Measurements from ENCODE around the gene AQP1.

The AQP1 gene

GRCh38 chr7:30971440-30971839 is 59.8 kb downstream of the AQP1 start:
- no peaks in the 10 kb centered on the region for H3K36me3 Mint-ChIP-seq (ENCODE audit: low read depth)
- H3K4me3 Mint-ChIP-seq, result no peak overlapping the region
- no peak overlapping the region for H3K27ac Mint-ChIP-seq
- no peak for TF ChIP-seq CTCF (IDR thresholded peaks at IDR 0.05; ENCODE audit: unreplicated experiment in 3 of 3)
- no peaks in the 10 kb centered on the region for H3K9me3 Mint-ChIP-seq
- peaks cover 49% of the 10 kb centered on the region for H3K27me3 Mint-ChIP-seq (ENCODE audit: low read depth)
- no peaks in the 10 kb centered on the region for H3K4me1 Mint-ChIP-seq

GRCh38 chr7:30971840-30972563 is 60.3 kb downstream of the AQP1 start:
- peaks cover 46% of the 10 kb centered on the region for H3K27me3 Mint-ChIP-seq (ENCODE audit: low read depth)
- TF ChIP-seq CTCF (IDR thresholded peaks at IDR 0.05; ENCODE audit: unreplicated experiment in 3 of 3), result no peak
- no peaks in the 10 kb centered on the region for H3K4me1 Mint-ChIP-seq
- H3K36me3 Mint-ChIP-seq (ENCODE audit: low read depth), result no peaks in the 10 kb centered on the region
- no peak overlapping the region for H3K4me3 Mint-ChIP-seq
- no peak overlapping the region for H3K27ac Mint-ChIP-seq
- H3K9me3 Mint-ChIP-seq, result no peaks in the 10 kb centered on the region

- no peak overlapping the region for H3K4me3 Mint-ChIP-seq
Measured at GRCh38 chr7:30973292-30973691, 61.6 kb downstream of the AQP1 start.

GRCh38 chr7:30973791-30974604 is 62.3 kb downstream of the AQP1 start:
- H3K9me3 Mint-ChIP-seq, result no peaks in the 10 kb centered on the region
- no peak for TF ChIP-seq CTCF (IDR thresholded peaks at IDR 0.05; ENCODE audit: unreplicated experiment in 3 of 3)
- H3K4me1 Mint-ChIP-seq, result no peaks in the 10 kb centered on the region
- no peaks in the 10 kb centered on the region for H3K36me3 Mint-ChIP-seq (ENCODE audit: low read depth)
- H3K4me3 Mint-ChIP-seq, result no peak overlapping the region
- H3K27ac Mint-ChIP-seq, result no peak overlapping the region
- peaks cover 55% of the 10 kb centered on the region for H3K27me3 Mint-ChIP-seq (ENCODE audit: low read depth)

More at GRCh38 chr7:30973292-30973691, 61.6 kb downstream of the AQP1 start:
- Mint-ChIP-seq H3K27me3 (ENCODE audit: low read depth) (peaks cover 48% of the 10 kb centered on the region), H3K9me3 (no peaks in the 10 kb centered on the region), H3K4me1 (no peaks in the 10 kb centered on the region), H3K27ac (no peak overlapping the region), H3K36me3 (ENCODE audit: low read depth) (no peaks in the 10 kb centered on the region)
- TF ChIP-seq CTCF (IDR thresholded peaks at IDR 0.05; ENCODE audit: unreplicated experiment in 3 of 3), result no peak

GRCh38 chr7:30974605-30975255 is 63.1 kb downstream of the AQP1 start:
- peaks cover 62% of the 10 kb centered on the region for H3K27me3 Mint-ChIP-seq (ENCODE audit: low read depth)
- H3K36me3 Mint-ChIP-seq (ENCODE audit: low read depth), result no peaks in the 10 kb centered on the region
- no peak overlapping the region for H3K4me3 Mint-ChIP-seq
- peak; percentile 45 to 56 (median 56) for TF ChIP-seq CTCF (IDR thresholded peaks at IDR 0.05; ENCODE audit: unreplicated experiment in 3 of 3)
- no peak overlapping the region for H3K27ac Mint-ChIP-seq
- no peaks in the 10 kb centered on the region for H3K9me3 Mint-ChIP-seq
- no peaks in the 10 kb centered on the region for H3K4me1 Mint-ChIP-seq
